HCT116 (cell line): Measurements from ENCODE around the gene OBSL1. TPM values are rescaled to one million over a fixed set of nuclear protein-coding genes. Genes with fewer than 3 reads are reported as not detected.

Experiments
- ATAC-seq: fragments of 200-7000 bp; cut with Tn5 transposase; 2 replicates; pipeline ENCODE4 v1.9.1; 2020; ENCODE audit warnings: mild to moderate bottlenecking, moderate library complexity
- BruUV-seq: library from RNA; stranded (reverse); fragments of 400-500 nt; replicated peaks from 2 replicates; lab custom pipeline; 2021; lab: Mats Ljungman, UMichigan
- CTCF ChIA-PET: fragments of 300-600 bp; sonication (Branson Sonifier 250); formaldehyde crosslinking; loops from one replicate; lab custom pipeline; 2021; ENCODE audit warnings: antibody characterized with exemption; lab: Charles Lee
- POLR2A ChIA-PET: fragments of 300-600, 350-600 bp; sonication (Branson Sonifier 250); formaldehyde crosslinking; loops from one replicate; lab custom pipeline; 2021; ENCODE audit warnings: antibody characterized with exemption; lab: Charles Lee
- RAD21 ChIA-PET, 2 experiments: fragments of 300-600 bp; sonication (Branson Sonifier 250); formaldehyde crosslinking; loops; one replicate each; lab custom pipeline; 2023; ENCODE audit warnings: low total read pairs in 2 of 2; ENCODE audit not compliant: uncharacterized antibody in 2 of 2, unreplicated experiment in 2 of 2, low non-redundant PET in 1 of 2; lab: Charles Lee
- DNase-seq: peaks from one replicate; pipeline ENCODE4 v3.0.0-alpha.2; 2010; ENCODE audit warnings: low read depth, low spot score
- H2AFZ ChIP-seq: fragments of 200-600 bp; shearing (Covaris generic), sonication (generic); 2 replicates; pipeline ENCODE4 v1.6.1; 2017; ENCODE audit warnings: low read depth, mixed run types, mixed read lengths, antibody characterized with exemption, low read length; ENCODE audit not compliant: poor library complexity, severe bottlenecking
- H3K27ac ChIP-seq: 2 replicates; pipeline ENCODE4 v1.5.1; 2012; ENCODE audit warnings: low read depth, low read length
- H3K27me3 ChIP-seq: fragments of 200-600 bp; sonication (generic); 2 replicates; pipeline ENCODE4 v1.6.1; 2016; ENCODE audit warnings: mixed run types, low read length, mixed read lengths; ENCODE audit not compliant: insufficient read depth
- H3K36me3 ChIP-seq, 2 experiments: fragments of 200-500 bp in 1 of 2; fragments of 200-600 bp in 1 of 2; sonication (Bioruptor generic) in 1 of 2; sonication (generic) in 1 of 2; 2 replicates each; pipeline versions ENCODE4 v1.5.1 to v1.6.1; 2014 to 2016; ENCODE audit warnings: low read length in 2 of 2, inconsistent platforms in 1 of 2, mixed read lengths in 1 of 2, mixed run types in 1 of 2; ENCODE audit not compliant: insufficient read depth in 2 of 2, control insufficient read depth in 1 of 2
- H3K4me1 ChIP-seq, 2 experiments: fragments of 200-600 bp in 1 of 2; sonication (generic) in 1 of 2; 2 replicates each; pipeline versions ENCODE4 v1.5.1 to v1.6.1; 2012 to 2017; ENCODE audit warnings: low read length in 2 of 2, inconsistent platforms in 1 of 2, mild to moderate bottlenecking in 1 of 2, mixed read lengths in 1 of 2, mixed run types in 1 of 2, moderate library complexity in 1 of 2; ENCODE audit not compliant: insufficient read depth in 2 of 2, control insufficient read depth in 1 of 2
- H3K4me2 ChIP-seq: fragments of 200-600 bp; sonication (generic); 2 replicates; pipeline ENCODE4 v1.6.1; 2017; ENCODE audit warnings: mixed run types, low read length, mixed read lengths
- H3K4me3 ChIP-seq, 2 experiments: fragments of 200-600 bp in 1 of 2; sonication (generic) in 1 of 2; replicated peaks in 1 of 2; 2 replicates each; pipeline ENCODE4 v1.5.1; 2011 to 2016; ENCODE audit warnings: low read length in 2 of 2, control low read depth in 1 of 2, low read depth in 1 of 2, mild to moderate bottlenecking in 1 of 2, mixed read lengths in 1 of 2, mixed run types in 1 of 2
- H3K79me2 ChIP-seq: fragments of 200-600 bp; sonication (generic); 2 replicates; pipeline ENCODE4 v1.6.1; 2017; ENCODE audit warnings: mild to moderate bottlenecking, mixed run types, low read length, moderate library complexity, mixed read lengths; ENCODE audit not compliant: insufficient read depth
- H3K9ac ChIP-seq: fragments of 200-600 bp; sonication (generic); 2 replicates; pipeline ENCODE4 v1.6.1; 2016; ENCODE audit warnings: low read length, mixed read lengths
- H3K9me2 ChIP-seq: fragments of 200-600 bp; sonication (generic), shearing (Covaris generic); 2 replicates; pipeline ENCODE4 v1.6.1; 2017; ENCODE audit warnings: mixed run types, mild to moderate bottlenecking, moderate library complexity; ENCODE audit not compliant: insufficient read depth
- H3K9me3 ChIP-seq, 2 experiments: fragments of 200-500 bp in 1 of 2; fragments of 200-600 bp in 1 of 2; sonication (Bioruptor generic) in 1 of 2; sonication (generic) in 1 of 2; 2 replicates each; pipeline ENCODE4 v1.6.1; 2014 to 2017; ENCODE audit warnings: low read length in 2 of 2, mixed read lengths in 2 of 2, inconsistent platforms in 1 of 2, low read depth in 1 of 2, mild to moderate bottlenecking in 1 of 2, mixed run types in 1 of 2, moderate library complexity in 1 of 2; ENCODE audit not compliant: control insufficient read depth in 1 of 2, insufficient read depth in 1 of 2
- H4K20me1 ChIP-seq: fragments of 200-600 bp; sonication (generic), shearing (Covaris generic); 2 replicates; pipeline ENCODE4 v1.6.1; 2017; ENCODE audit warnings: mixed run types, mild to moderate bottlenecking, moderate library complexity; ENCODE audit not compliant: insufficient read depth
- ATF3 ChIP-seq: IDR thresholded peaks from 2 replicates; pipeline ENCODE4 v1.6.1; 2012
- CBX3 ChIP-seq: IDR thresholded peaks from 2 replicates; pipeline ENCODE4 v1.6.1; 2012; ENCODE audit warnings: low read depth
- EGR1 ChIP-seq: IDR thresholded peaks from 2 replicates; pipeline ENCODE4 v1.6.1; 2012; ENCODE audit warnings: low read depth
- EZH2 ChIP-seq: fragments of 200-600 bp; sonication (generic); IDR thresholded peaks from 2 replicates; pipeline ENCODE4 v1.6.1; 2017; ENCODE audit warnings: antibody characterized with exemption, mixed run types
- EZH2phosphoT487 ChIP-seq: fragments of 200-600 bp; IDR thresholded peaks from 2 replicates; pipeline ENCODE4 v1.6.1; 2018; ENCODE audit warnings: antibody characterized with exemption, borderline replicate concordance
- POLR2A ChIP-seq: IDR thresholded peaks from 2 replicates; pipeline ENCODE4 v1.7.0; 2011; ENCODE audit warnings: borderline replicate concordance; ENCODE audit not compliant: insufficient read depth, insufficient read length; ENCODE audit errors: extremely low read depth
- REST ChIP-seq: IDR thresholded peaks from 2 replicates; pipeline ENCODE4 v1.6.1; 2012; ENCODE audit warnings: low read depth
- SRF ChIP-seq: IDR thresholded peaks from 2 replicates; pipeline ENCODE4 v1.6.1; 2012; ENCODE audit warnings: low read depth
- YY1 ChIP-seq: IDR thresholded peaks from 2 replicates; pipeline ENCODE4 v1.6.1; 2011; ENCODE audit warnings: low read length, low read depth, moderate library complexity, mild to moderate bottlenecking; ENCODE audit not compliant: insufficient replicate concordance; ENCODE audit errors: extremely low read depth
- ZFX ChIP-seq: fragments of 450-650 bp; IDR thresholded peaks from 2 replicates; pipeline ENCODE4 v1.6.1; 2017
- intact Hi-C: fragments of 100-400 bp; cut with micrococcal nuclease; formaldehyde crosslinking; loops from 2 replicates; pipeline ENCODE4 v1.10.0; 2022
- total RNA-seq: library from RNA; stranded (reverse); gene quantifications from one replicate; pipeline ENCODE4 v1.2.1, GENCODE V29; 2021; ENCODE audit not compliant: unreplicated experiment
- TF ChIP-seq, protein P1 (sequence below): IDR thresholded peaks from 2 replicates; pipeline ENCODE4 v1.6.1; 2012
- TF ChIP-seq, protein P2 (sequence below), 3 experiments: fragments of 200-600 bp in 1 of 3; sonication (generic) in 1 of 3; IDR thresholded peaks in 2 of 3; conservative IDR thresholded peaks in 1 of 3; 2 replicates each; pipeline ENCODE4 v1.5.1; 2012 to 2017; ENCODE audit warnings: low read depth in 2 of 3, low read length in 2 of 3, antibody characterized with exemption in 1 of 3, borderline replicate concordance in 1 of 3, control low read depth in 1 of 3, mild to moderate bottlenecking in 1 of 3, mixed read lengths in 1 of 3, mixed run types in 1 of 3, moderate library complexity in 1 of 3; ENCODE audit not compliant: insufficient read depth in 1 of 3

The OBSL1 gene
- total RNA-seq, 1 experiment from 2014 or later: 45.2 TPM

- Histone ChIP-seq H3K27me3 (no peaks in the 10 kb centered on the region), H3K9ac (0 out of 2 replicates have a peak overlapping the region, but pooled peaks have one; percentile 24)
- no TSS peak for BruUV-seq
Observed at GRCh38 chr2:219536967-219537366, 34.4 kb downstream of the OBSL1 start.

More at GRCh38 chr2:219536967-219537366, 34.4 kb downstream of the OBSL1 start:
- H2AFZ ChIP-seq: no peak overlapping the region
- intact Hi-C loops: loop anchor here (10.0 kb wide), 1 partner anchor 362 kb away; the partner anchor contains the start of genes CNPPD1, RETREG2 and SLC23A3
- no peak for ATAC-seq
- peaks cover 6% of the 10 kb centered on the region; the same call in 1 of the 2 replicates for H4K20me1 ChIP-seq
- H3K9me2 ChIP-seq: no peaks in the 10 kb centered on the region
- peak overlapping the region; percentile 57 for H3K4me2 ChIP-seq
- H3K4me3 ChIP-seq: no peak overlapping the region
- RAD21 ChIA-PET: interaction anchor here in 1 of 2 experiments (0.5 kb wide), 1 partner anchor 15 kb away, joined by 6 read pairs; no protein-coding TSS in a partner anchor
- peaks cover 36% of the 10 kb centered on the region for H3K79me2 ChIP-seq
- peak overlapping the region; percentile 49; the same call in 1 of the 2 replicates for H3K27ac ChIP-seq
- no peak for TF ChIP-seq POLR2A
- no peak for TF ChIP-seq CBX3
- TF ChIP-seq SRF: no peak
- no peak for TF ChIP-seq EGR1
- no peak for TF ChIP-seq REST
- no peak for TF ChIP-seq ZFX
- no peak for TF ChIP-seq YY1
- TF ChIP-seq, protein P1, sequence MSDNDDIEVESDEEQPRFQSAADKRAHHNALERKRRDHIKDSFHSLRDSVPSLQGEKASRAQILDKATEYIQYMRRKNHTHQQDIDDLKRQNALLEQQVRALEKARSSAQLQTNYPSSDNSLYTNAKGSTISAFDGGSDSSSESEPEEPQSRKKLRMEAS: no peak
- TF ChIP-seq EZH2: no peak
- TF ChIP-seq ATF3: no peak
- no peak for TF ChIP-seq EZH2phosphoT487
- TF ChIP-seq, protein P2, sequence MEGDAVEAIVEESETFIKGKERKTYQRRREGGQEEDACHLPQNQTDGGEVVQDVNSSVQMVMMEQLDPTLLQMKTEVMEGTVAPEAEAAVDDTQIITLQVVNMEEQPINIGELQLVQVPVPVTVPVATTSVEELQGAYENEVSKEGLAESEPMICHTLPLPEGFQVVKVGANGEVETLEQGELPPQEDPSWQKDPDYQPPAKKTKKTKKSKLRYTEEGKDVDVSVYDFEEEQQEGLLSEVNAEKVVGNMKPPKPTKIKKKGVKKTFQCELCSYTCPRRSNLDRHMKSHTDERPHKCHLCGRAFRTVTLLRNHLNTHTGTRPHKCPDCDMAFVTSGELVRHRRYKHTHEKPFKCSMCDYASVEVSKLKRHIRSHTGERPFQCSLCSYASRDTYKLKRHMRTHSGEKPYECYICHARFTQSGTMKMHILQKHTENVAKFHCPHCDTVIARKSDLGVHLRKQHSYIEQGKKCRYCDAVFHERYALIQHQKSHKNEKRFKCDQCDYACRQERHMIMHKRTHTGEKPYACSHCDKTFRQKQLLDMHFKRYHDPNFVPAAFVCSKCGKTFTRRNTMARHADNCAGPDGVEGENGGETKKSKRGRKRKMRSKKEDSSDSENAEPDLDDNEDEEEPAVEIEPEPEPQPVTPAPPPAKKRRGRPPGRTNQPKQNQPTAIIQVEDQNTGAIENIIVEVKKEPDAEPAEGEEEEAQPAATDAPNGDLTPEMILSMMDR (IDR thresholded peaks at IDR 0.05 in 2 of 3, conservative IDR thresholded peaks at IDR 0.05 in 1 of 3; ENCODE audit: borderline replicate concordance in 1 of 3, insufficient read depth in 1 of 3, low read depth in 2 of 3, low read length in 2 of 3): no peak
- no peak for DNase-seq
- POLR2A ChIA-PET: no interaction called here
- no peaks in the 10 kb centered on the region for H3K9me3 ChIP-seq
- H3K36me3 ChIP-seq: peaks cover 0 to 28% of the 10 kb centered on the region in 2 experiments; a peak in 2 of 4 replicates
- H3K4me1 ChIP-seq: peaks cover 24 to 70% of the 10 kb centered on the region in 2 experiments
- CTCF ChIA-PET: interaction anchor here (1.1 to 1.5 kb wide), 2 partner anchors 41 to 42 kb away, joined by 3 read pairs; a partner anchor contains a TSS
